IMR-90 (cell line): ENCODE measurements around the gene SH3BP5. TPM values are rescaled to one million over a fixed set of nuclear protein-coding genes. Genes with fewer than 3 reads are reported as not detected.

Experiments used
- ATAC-seq: fragments of 200-7000 bp; cut with Tn5 transposase; 2 replicates; pipeline ENCODE4 v1.9.1; 2020; ENCODE audit warnings: low read depth, mild to moderate bottlenecking, moderate library complexity
- BruUV-seq: library from RNA; stranded (reverse); fragments of 400-500 nt; replicated peaks from 2 replicates; lab custom pipeline; 2021; lab: Mats Ljungman, UMichigan
- CTCF ChIA-PET: fragments of 300-600 bp; formaldehyde crosslinking; extraction: SDS; loops from one replicate; lab custom pipeline; 2021; ENCODE audit warnings: antibody characterized with exemption; lab: Yijun Ruan, JAX
- POLR2A ChIA-PET: fragments of 300-600 bp; sonication (Branson Sonifier 250); formaldehyde crosslinking; loops from one replicate; lab custom pipeline; 2022; ENCODE audit warnings: antibody characterized with exemption; ENCODE audit not compliant: unreplicated experiment; lab: Charles Lee
- DNase-seq: peaks from one replicate; pipeline ENCODE4 v3.0.0; 2013
- H2AFZ ChIP-seq: replicated peaks from 2 replicates; pipeline ENCODE3; 2013; ENCODE audit warnings: low read length, mild to moderate bottlenecking; ENCODE audit not compliant: poor library complexity
- H2AK5ac ChIP-seq: 2 replicates; pipeline ENCODE4 v1.6.1; 2013; ENCODE audit warnings: low read depth, low read length, inconsistent platforms
- H2AK9ac ChIP-seq: replicated peaks from 2 replicates; pipeline ENCODE3; 2013; ENCODE audit warnings: mild to moderate bottlenecking, low read depth, low read length, moderate library complexity; ENCODE audit not compliant: poor library complexity
- H2BK120ac ChIP-seq: 2 replicates; pipeline ENCODE4 v1.6.1; 2013; ENCODE audit warnings: low read depth, low read length, inconsistent platforms
- H2BK15ac ChIP-seq: 3 replicates; pipeline ENCODE4 v1.6.1; 2013; ENCODE audit warnings: low read depth, low read length, inconsistent platforms
- H2BK20ac ChIP-seq: 2 replicates; pipeline ENCODE4 v1.6.1; 2013; ENCODE audit warnings: low read depth, mild to moderate bottlenecking, inconsistent platforms, low read length, moderate library complexity
- H2BK5ac ChIP-seq: 2 replicates; pipeline ENCODE4 v1.6.1; 2013; ENCODE audit warnings: mild to moderate bottlenecking, low read depth, low read length, inconsistent platforms; ENCODE audit not compliant: poor library complexity, severe bottlenecking
- H3K14ac ChIP-seq: replicated peaks from 2 replicates; pipeline ENCODE4 v1.6.1; 2013; ENCODE audit warnings: low read depth, low read length, inconsistent platforms
- H3K18ac ChIP-seq: 2 replicates; pipeline ENCODE4 v1.6.1; 2013; ENCODE audit warnings: low read depth, low read length, control low read depth
- H3K23ac ChIP-seq: 2 replicates; pipeline ENCODE4 v1.6.1; 2013; ENCODE audit warnings: low read depth, low read length, inconsistent platforms
- H3K27ac ChIP-seq: 2 replicates; pipeline ENCODE4 v1.5.1; 2013; ENCODE audit warnings: mild to moderate bottlenecking, control low read depth, low read length; ENCODE audit not compliant: insufficient read depth
- H3K27me3 ChIP-seq: 2 replicates; pipeline ENCODE4 v1.6.1; 2013; ENCODE audit warnings: low read length; ENCODE audit not compliant: control insufficient read depth, insufficient read depth
- H3K36me3 ChIP-seq: 2 replicates; pipeline ENCODE4 v1.6.1; 2013; ENCODE audit warnings: low read length, mixed read lengths; ENCODE audit not compliant: control insufficient read depth, insufficient read depth
- H3K4ac ChIP-seq: 2 replicates; pipeline ENCODE4 v1.6.1; 2013; ENCODE audit warnings: low read depth, low read length, inconsistent platforms
- H3K4me1 ChIP-seq: 2 replicates; pipeline ENCODE4 v1.6.1; 2013; ENCODE audit warnings: low read length, mixed read lengths; ENCODE audit not compliant: control insufficient read depth, insufficient read depth
- H3K4me2 ChIP-seq: 2 replicates; pipeline ENCODE4 v1.6.1; 2013; ENCODE audit warnings: low read depth, mild to moderate bottlenecking, control low read depth, low read length, moderate library complexity
- H3K4me3 ChIP-seq: 2 replicates; pipeline ENCODE4 v1.5.1; 2013; ENCODE audit warnings: low read depth, mild to moderate bottlenecking, control low read depth, low read length, moderate library complexity; ENCODE audit not compliant: insufficient read depth
- H3K56ac ChIP-seq: 2 replicates; pipeline ENCODE4 v1.6.1; 2013; ENCODE audit warnings: low read length, inconsistent platforms; ENCODE audit not compliant: insufficient read depth; ENCODE audit errors: extremely low read depth
- H3K79me1 ChIP-seq, 2 experiments: 2 replicates each; pipeline ENCODE4 v1.6.1; 2013; ENCODE audit warnings: low read length in 2 of 2, inconsistent platforms in 1 of 2, low read depth in 1 of 2
- H3K9ac ChIP-seq: 2 replicates; pipeline ENCODE4 v1.6.1; 2013; ENCODE audit warnings: low read depth, low read length, control low read depth
- H3K9me1 ChIP-seq: 2 replicates; pipeline ENCODE4 v1.6.1; 2013; ENCODE audit warnings: low read length, inconsistent platforms; ENCODE audit not compliant: insufficient read depth
- H3K9me3 ChIP-seq: 2 replicates; pipeline ENCODE4 v1.6.1; 2013; ENCODE audit warnings: low read length; ENCODE audit not compliant: control insufficient read depth, insufficient read depth
- H4K20me1 ChIP-seq: 2 replicates; pipeline ENCODE4 v1.6.1; 2013; ENCODE audit warnings: low read length, inconsistent platforms; ENCODE audit not compliant: insufficient read depth
- H4K5ac ChIP-seq: 2 replicates; pipeline ENCODE4 v1.6.1; 2013; ENCODE audit warnings: mild to moderate bottlenecking, low read depth, low read length, control low read depth
- H4K8ac ChIP-seq, 2 experiments: 2 replicates each; pipeline ENCODE4 v1.6.1; 2013; ENCODE audit warnings: low read depth in 2 of 2, low read length in 2 of 2, control low read depth in 1 of 2, inconsistent platforms in 1 of 2
- H4K91ac ChIP-seq: 2 replicates; pipeline ENCODE4 v1.6.1; 2013; ENCODE audit warnings: low read depth, low read length, inconsistent platforms; ENCODE audit not compliant: insufficient read depth
- BHLHE40 ChIP-seq: fragments of 150-350 bp; IDR thresholded peaks from 2 replicates; pipeline ENCODE4 v1.6.1; 2016; ENCODE audit warnings: mild to moderate bottlenecking, low read depth, low read length
- CEBPB ChIP-seq: IDR thresholded peaks from 2 replicates; pipeline ENCODE4 v1.6.1; 2012; ENCODE audit warnings: low read depth, low read length, improper control_type of control experiment
- CHD1 ChIP-seq: IDR thresholded peaks from 2 replicates; pipeline ENCODE4 v1.6.1; 2012; ENCODE audit warnings: low read depth, low read length, improper control_type of control experiment
- ELK1 ChIP-seq: fragments of 150-350 bp; IDR thresholded peaks from 2 replicates; pipeline ENCODE4 v1.6.1; 2016; ENCODE audit warnings: low read depth, mild to moderate bottlenecking, low read length, moderate library complexity, borderline replicate concordance
- FOS ChIP-seq: fragments of 150-350 bp; IDR thresholded peaks from 2 replicates; pipeline ENCODE4 v1.6.1; 2016; ENCODE audit warnings: low read depth, low read length
- MAFK ChIP-seq: IDR thresholded peaks from 2 replicates; pipeline ENCODE4 v1.6.1; 2012; ENCODE audit warnings: low read depth, low read length, improper control_type of control experiment
- MAZ ChIP-seq: IDR thresholded peaks from 2 replicates; pipeline ENCODE4 v1.6.1; 2012; ENCODE audit warnings: low read depth, mild to moderate bottlenecking, low read length, improper control_type of control experiment, moderate library complexity, borderline replicate concordance
- MXI1 ChIP-seq: IDR thresholded peaks from 2 replicates; pipeline ENCODE4 v1.6.1; 2012; ENCODE audit warnings: low read depth, mild to moderate bottlenecking, low read length, moderate library complexity, borderline replicate concordance
- NFE2L2 ChIP-seq: fragments of 150-350 bp; IDR thresholded peaks from 2 replicates; pipeline ENCODE4 v1.6.1; 2016; ENCODE audit warnings: low read depth, mild to moderate bottlenecking, low read length
- RAD21 ChIP-seq: IDR thresholded peaks from 2 replicates; pipeline ENCODE4 v1.6.1; 2012; ENCODE audit warnings: low read length, improper control_type of control experiment
- RCOR1 ChIP-seq: IDR thresholded peaks from 2 replicates; pipeline ENCODE4 v1.6.1; 2012; ENCODE audit warnings: mild to moderate bottlenecking, low read length, improper control_type of control experiment; ENCODE audit not compliant: insufficient replicate concordance
- RFX5 ChIP-seq: IDR thresholded peaks from 2 replicates; pipeline ENCODE4 v1.8.0; 2012; ENCODE audit warnings: low read depth, mild to moderate bottlenecking, low read length, moderate library complexity
- SMC3 ChIP-seq: fragments of 150-350 bp; IDR thresholded peaks from 2 replicates; pipeline ENCODE4 v1.6.1; 2016; ENCODE audit warnings: low read depth, mild to moderate bottlenecking, antibody characterized with exemption, low read length, moderate library complexity
- USF2 ChIP-seq: fragments of 150-350 bp; IDR thresholded peaks from 2 replicates; pipeline ENCODE4 v1.6.1; 2017; ENCODE audit warnings: mild to moderate bottlenecking, antibody characterized with exemption, low read length, low read depth
- WGBS, 2 experiments: methylation state at CpG; one replicate each; pipeline versions ENCODE4 v1.1.5 to v1.1.7; 2013; ENCODE audit warnings: missing lambda C conversion rate in 2 of 2; ENCODE audit not compliant: insufficient read length in 1 of 2; ENCODE audit errors: extremely low coverage in 2 of 2; 5-methylcytosine and 5-hydroxymethylcytosine counted together
- dilution Hi-C: fragments of 300-500 bp; cut with HindIII; formaldehyde crosslinking; loops from one replicate; pipeline ENCODE4 v1.14.3; 2018; ENCODE audit warnings: low sequenced_read_pairs; ENCODE audit not compliant: unreplicated experiment
- in situ Hi-C: fragments of 300-500 bp; cut with MboI; formaldehyde crosslinking; loops from 3 replicates; pipeline ENCODE4 v1.14.3; 2019; ENCODE audit warnings: low sequenced_read_pairs, inconsistent platforms, mixed read lengths
- intact Hi-C: fragments of 100-400 bp; cut with micrococcal nuclease; formaldehyde crosslinking; loops from 2 replicates; pipeline ENCODE4 v1.10.0; 2022
- polyA plus RNA-seq, 3 experiments: library from polyadenylated mRNA; depleted of rRNA; stranded (reverse); fragments of >200 nt; gene quantifications; 2 replicates each; pipeline ENCODE4 v1.2.3, GENCODE V29; 2012; ENCODE audit warnings: low replicate concordance in 1 of 3
- total RNA-seq: library from RNA; depleted of rRNA; stranded (reverse); fragments of >200 nt; gene quantifications from 2 replicates; pipeline ENCODE4 v1.2.3, GENCODE V29; 2012

The SH3BP5 gene
- total and polyA plus RNA-seq, 2 of the 4 experiments (the other 2 are of a cell fraction): 14.0 to 23.5 TPM

- WGBS, 2 experiments: 100% methylated on average over 1 of the region's 4 CpGs; no CpG with 5 or more reads in 1 of the 2 experiments
- Histone ChIP-seq H4K91ac (no peak overlapping the region), H3K79me1 (0 out of 4 replicates have a peak, but pooled peaks cover 0 to 2% of the 10 kb centered on the region in 2 experiments), H3K56ac (no peak overlapping the region), H3K4me1 (no peaks in the 10 kb centered on the region), H3K36me3 (peaks cover 32% of the 10 kb centered on the region), H3K23ac (no peak overlapping the region), H4K8ac (no peak overlapping the region), H3K14ac (no peak overlapping the region), H3K9me3 (no peaks in the 10 kb centered on the region), H3K9ac (no peak overlapping the region), H2BK20ac (no peak overlapping the region), H2BK5ac (no peak overlapping the region), H2BK15ac (no peak overlapping the region), H3K27me3 (no peaks in the 10 kb centered on the region), H3K9me1 (peaks cover 4% of the 10 kb centered on the region; the same call in 1 of the 2 replicates), H3K4me2 (no peak overlapping the region), H3K27ac (no peak overlapping the region), H3K18ac (no peak overlapping the region), H3K4me3 (no peak overlapping the region), H2BK120ac (no peak overlapping the region), H2AFZ (no peak overlapping the region), H4K5ac (no peak overlapping the region), H3K4ac (no peak overlapping the region), H2AK9ac (no peak overlapping the region), H4K20me1 (no peaks in the 10 kb centered on the region; the same call in 1 of the 2 replicates), H2AK5ac (no peak overlapping the region)
- in situ Hi-C loops (no loop called here), intact Hi-C loops (no loop called here), dilution Hi-C loops (no loop called here)
- BruUV-seq: no TSS peak
- POLR2A ChIA-PET: no interaction called here
- TF ChIP-seq SMC3 (no peak), CEBPB (no peak), FOS (no peak), NFE2L2 (no peak), ELK1 (no peak), BHLHE40 (no peak), RCOR1 (no peak), CHD1 (no peak), USF2 (no peak), MXI1 (no peak), MAFK (no peak), MAZ (no peak), RFX5 (no peak), RAD21 (no peak)
- no peak for ATAC-seq
- CTCF ChIA-PET: no interaction called here
- DNase-seq: no peak
Measured at GRCh38 chr3:15260531-15260930, 71.9 kb downstream of the SH3BP5 start.
